ENCODE measurements around the gene TRAK1.

Gene TRAK1

GRCh38 chr3:42263354-42264346, 172.5 kb downstream of the TRAK1 start:
- H3K27me3 ChIP-seq = peaks cover 40% of the 10 kb centered on the region
- TF ChIP-seq CTCF (IDR thresholded peaks at IDR 0.05; ENCODE audit: low read depth, low read length) = no peak
- no peaks in the 10 kb centered on the region for H3K9me3 ChIP-seq
- H3K4me1 ChIP-seq = no peaks in the 10 kb centered on the region
- H3K36me3 ChIP-seq = no peaks in the 10 kb centered on the region
- DNase-seq = no peak
- H3K4me3 ChIP-seq (ENCODE audit: low read depth, low read length) = no peak overlapping the region

GRCh38 chr3:42264399-42265058, 173.4 kb downstream of the TRAK1 start:
- no peaks in the 10 kb centered on the region for H3K36me3 ChIP-seq
- no peaks in the 10 kb centered on the region for H3K9me3 ChIP-seq
- no peak overlapping the region for H3K4me3 ChIP-seq (ENCODE audit: low read depth, low read length)
- peaks cover 44% of the 10 kb centered on the region for H3K27me3 ChIP-seq
- no peak for TF ChIP-seq CTCF (IDR thresholded peaks at IDR 0.05; ENCODE audit: low read depth, low read length)
- no peaks in the 10 kb centered on the region for H3K4me1 ChIP-seq
- DNase-seq = no peak

- H3K36me3 ChIP-seq = no peaks in the 10 kb centered on the region
- H3K27me3 ChIP-seq = peaks cover 44% of the 10 kb centered on the region
- DNase-seq = no peak
- no peaks in the 10 kb centered on the region for H3K4me1 ChIP-seq
- no peak overlapping the region for H3K4me3 ChIP-seq (ENCODE audit: low read depth, low read length)
- H3K9me3 ChIP-seq = no peaks in the 10 kb centered on the region
- TF ChIP-seq CTCF (IDR thresholded peaks at IDR 0.05; ENCODE audit: low read depth, low read length) = no peak
Observed at GRCh38 chr3:42265059-42265991, 174.2 kb downstream of the TRAK1 start.

- TF ChIP-seq CTCF (IDR thresholded peaks at IDR 0.05; ENCODE audit: low read depth, low read length) = no peak
- no peak for DNase-seq
- Histone ChIP-seq H3K27me3 (peaks cover 44% of the 10 kb centered on the region), H3K9me3 (no peaks in the 10 kb centered on the region), H3K4me3 (ENCODE audit: low read depth, low read length) (no peak within 1 kb of the TSS), H3K4me1 (no peaks in the 10 kb centered on the region), H3K36me3 (no peaks in the 10 kb centered on the region)
Observed at GRCh38 chr3:42266085-42266484, 174.9 kb downstream of the TRAK1 start, which contains the start of gene CCK. TSS of gene CCK (minus strand) at chr3:42266185. CDS start at chr3:42263630, 2,555 bp downstream.

- Histone ChIP-seq H3K9me3 (no peaks in the 10 kb centered on the region), H3K4me3 (ENCODE audit: low read depth, low read length) (no peak overlapping the region), H3K4me1 (no peaks in the 10 kb centered on the region), H3K36me3 (no peaks in the 10 kb centered on the region), H3K27me3 (peaks cover 36% of the 10 kb centered on the region)
- no peak for DNase-seq
- no peak for TF ChIP-seq CTCF (IDR thresholded peaks at IDR 0.05; ENCODE audit: low read depth, low read length)
Observed at GRCh38 chr3:42267878-42268277, 176.7 kb downstream of the TRAK1 start.
